ENCODE data around the gene POFUT1.

DNA sequence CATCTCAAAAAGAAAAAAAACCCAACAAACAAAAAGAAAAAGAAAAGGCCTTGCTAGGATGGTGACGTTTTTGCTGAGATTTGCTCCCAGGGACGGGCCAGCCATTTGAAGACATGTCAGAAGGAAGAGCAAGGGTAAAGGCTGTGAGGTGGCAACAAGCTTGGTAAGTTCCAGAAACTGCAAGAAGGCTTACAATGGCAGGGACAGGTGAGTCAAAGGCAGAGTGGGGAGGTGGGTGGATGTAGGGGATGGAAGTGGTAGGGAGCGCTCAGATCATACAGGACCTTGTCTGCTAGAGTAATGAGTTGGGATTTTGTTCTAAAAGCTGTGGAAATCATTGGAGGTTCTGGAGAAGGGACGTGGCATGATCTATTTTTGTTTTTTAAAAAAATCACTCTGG is 74.0 kb downstream of the POFUT1 start:
- TF ChIP-seq, protein P1, sequence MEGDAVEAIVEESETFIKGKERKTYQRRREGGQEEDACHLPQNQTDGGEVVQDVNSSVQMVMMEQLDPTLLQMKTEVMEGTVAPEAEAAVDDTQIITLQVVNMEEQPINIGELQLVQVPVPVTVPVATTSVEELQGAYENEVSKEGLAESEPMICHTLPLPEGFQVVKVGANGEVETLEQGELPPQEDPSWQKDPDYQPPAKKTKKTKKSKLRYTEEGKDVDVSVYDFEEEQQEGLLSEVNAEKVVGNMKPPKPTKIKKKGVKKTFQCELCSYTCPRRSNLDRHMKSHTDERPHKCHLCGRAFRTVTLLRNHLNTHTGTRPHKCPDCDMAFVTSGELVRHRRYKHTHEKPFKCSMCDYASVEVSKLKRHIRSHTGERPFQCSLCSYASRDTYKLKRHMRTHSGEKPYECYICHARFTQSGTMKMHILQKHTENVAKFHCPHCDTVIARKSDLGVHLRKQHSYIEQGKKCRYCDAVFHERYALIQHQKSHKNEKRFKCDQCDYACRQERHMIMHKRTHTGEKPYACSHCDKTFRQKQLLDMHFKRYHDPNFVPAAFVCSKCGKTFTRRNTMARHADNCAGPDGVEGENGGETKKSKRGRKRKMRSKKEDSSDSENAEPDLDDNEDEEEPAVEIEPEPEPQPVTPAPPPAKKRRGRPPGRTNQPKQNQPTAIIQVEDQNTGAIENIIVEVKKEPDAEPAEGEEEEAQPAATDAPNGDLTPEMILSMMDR (IDR thresholded peaks at IDR 0.05; ENCODE audit: control extremely low read depth in 1 of 3, insufficient read depth in 1 of 3, low read depth in 1 of 3, low read length in 3 of 3): no peak
- TF ChIP-seq POLR2A (IDR thresholded peaks at IDR 0.05; ENCODE audit: control extremely low read depth in 1 of 2, low read depth in 2 of 2, low read length in 2 of 2) (no peak), EP300 (IDR thresholded peaks at IDR 0.05; ENCODE audit: borderline replicate concordance in 1 of 2, low read depth in 2 of 2, low read length in 2 of 2) (no peak), FOSL1 (IDR thresholded peaks at IDR 0.05; ENCODE audit: insufficient read depth, low read depth, low read length) (no peak), HDAC2 (IDR thresholded peaks at IDR 0.05; ENCODE audit: borderline replicate concordance in 1 of 2, low read depth in 2 of 2, low read length in 2 of 2) (no peak), RXRA (IDR thresholded peaks at IDR 0.05; ENCODE audit: insufficient read depth, low read depth, low read length) (no peak), EZH2 (IDR thresholded peaks at IDR 0.05; ENCODE audit: low read depth, low read length, severe bottlenecking) (no peak), NRF1 (IDR thresholded peaks at IDR 0.05; ENCODE audit: low read depth, low read length) (no peak), RBBP5 (IDR thresholded peaks at IDR 0.05; ENCODE audit: borderline replicate concordance, low read depth, low read length) (no peak)
- TF ChIP-seq, protein P2, sequence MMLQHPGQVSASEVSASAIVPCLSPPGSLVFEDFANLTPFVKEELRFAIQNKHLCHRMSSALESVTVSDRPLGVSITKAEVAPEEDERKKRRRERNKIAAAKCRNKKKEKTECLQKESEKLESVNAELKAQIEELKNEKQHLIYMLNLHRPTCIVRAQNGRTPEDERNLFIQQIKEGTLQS (IDR thresholded peaks at IDR 0.05; ENCODE audit: insufficient read depth, low read depth, low read length): no peak
